GM19395 (cell line): ENCODE results near the gene KYAT1.

Experiments
- ATAC-seq: cut with Tn5 transposase; IDR thresholded peaks from one replicate; pipeline ENCODE4 v1.9.1; 2021; ENCODE audit warnings: mild to moderate bottlenecking, moderate library complexity; ENCODE audit not compliant: unreplicated experiment

Gene KYAT1

DNA sequence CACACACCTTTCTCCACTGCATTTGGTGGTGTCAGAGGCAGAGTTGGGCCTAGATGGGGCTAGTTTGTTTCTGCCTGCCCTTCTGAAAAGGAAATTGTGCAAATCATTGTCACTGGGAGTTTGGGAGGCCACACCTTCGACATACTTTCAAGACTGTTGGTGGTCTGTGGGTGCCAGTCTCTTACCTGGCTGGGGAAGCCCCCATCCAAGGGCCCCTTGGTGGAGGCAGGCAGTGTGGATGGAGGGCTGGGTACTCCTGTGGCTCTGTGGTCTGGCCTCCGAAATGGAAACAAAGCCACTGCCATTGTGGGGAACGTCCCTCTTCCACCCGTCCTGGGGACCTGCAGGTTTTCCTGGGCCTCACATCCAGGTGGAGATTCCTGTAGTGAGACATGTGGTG lies 28.1 kb upstream of the KYAT1 start:
- no peak for ATAC-seq

DNA sequence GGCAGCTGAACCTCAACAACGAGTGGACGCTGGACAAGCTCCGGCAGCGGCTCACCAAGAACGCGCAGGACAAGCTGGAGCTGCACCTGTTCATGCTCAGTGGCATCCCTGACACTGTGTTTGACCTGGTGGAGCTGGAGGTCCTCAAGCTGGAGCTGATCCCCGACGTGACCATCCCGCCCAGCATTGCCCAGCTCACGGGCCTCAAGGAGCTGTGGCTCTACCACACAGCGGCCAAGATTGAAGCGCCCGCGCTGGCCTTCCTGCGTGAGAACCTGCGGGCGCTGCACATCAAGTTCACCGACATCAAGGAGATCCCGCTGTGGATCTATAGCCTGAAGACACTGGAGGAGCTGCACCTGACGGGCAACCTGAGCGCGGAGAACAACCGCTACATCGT lies 26.6 kb upstream of the KYAT1 start:
- no peak for ATAC-seq

DNA sequence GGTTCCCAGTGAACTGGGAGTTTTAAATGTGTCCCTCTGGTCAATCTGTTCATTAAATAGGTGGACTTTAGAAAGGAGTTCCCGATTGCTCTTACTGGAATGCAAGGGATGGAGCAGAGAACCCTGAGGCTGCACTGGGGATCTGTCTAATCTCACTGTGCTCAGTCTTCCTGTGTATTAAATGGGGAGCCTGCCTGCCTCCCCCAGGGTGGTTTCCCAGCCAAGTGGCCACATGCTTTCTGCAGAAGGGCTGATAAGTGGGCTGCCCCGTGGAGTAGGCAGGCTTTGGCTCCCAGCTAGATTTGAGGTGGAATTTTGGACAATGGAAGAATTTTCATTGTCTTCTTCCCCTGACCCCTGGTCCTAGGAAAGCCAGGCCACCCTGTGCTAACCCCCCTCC lies 25.0 kb upstream of the KYAT1 start:
- ATAC-seq: no peak

DNA sequence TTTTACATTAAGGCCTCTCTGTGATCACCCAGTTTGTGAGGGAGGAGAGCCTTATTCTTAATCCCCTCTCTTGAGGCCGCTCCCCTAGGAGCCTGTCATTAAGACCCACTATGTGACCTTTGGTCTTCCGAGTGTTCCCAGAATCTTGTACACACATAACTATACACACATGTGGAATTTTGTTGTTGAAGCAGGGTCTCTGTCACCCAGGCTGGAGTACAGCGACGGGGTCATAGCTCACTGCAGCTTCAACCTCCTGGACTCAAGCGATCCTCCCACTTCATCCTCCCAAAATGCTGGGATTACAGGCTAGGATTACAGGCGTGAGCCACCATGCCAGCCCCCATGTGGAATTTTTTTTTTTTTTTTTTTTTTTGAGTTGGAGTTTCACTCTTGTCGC lies 24.2 kb upstream of the KYAT1 start:
- ATAC-seq: no peak

DNA sequence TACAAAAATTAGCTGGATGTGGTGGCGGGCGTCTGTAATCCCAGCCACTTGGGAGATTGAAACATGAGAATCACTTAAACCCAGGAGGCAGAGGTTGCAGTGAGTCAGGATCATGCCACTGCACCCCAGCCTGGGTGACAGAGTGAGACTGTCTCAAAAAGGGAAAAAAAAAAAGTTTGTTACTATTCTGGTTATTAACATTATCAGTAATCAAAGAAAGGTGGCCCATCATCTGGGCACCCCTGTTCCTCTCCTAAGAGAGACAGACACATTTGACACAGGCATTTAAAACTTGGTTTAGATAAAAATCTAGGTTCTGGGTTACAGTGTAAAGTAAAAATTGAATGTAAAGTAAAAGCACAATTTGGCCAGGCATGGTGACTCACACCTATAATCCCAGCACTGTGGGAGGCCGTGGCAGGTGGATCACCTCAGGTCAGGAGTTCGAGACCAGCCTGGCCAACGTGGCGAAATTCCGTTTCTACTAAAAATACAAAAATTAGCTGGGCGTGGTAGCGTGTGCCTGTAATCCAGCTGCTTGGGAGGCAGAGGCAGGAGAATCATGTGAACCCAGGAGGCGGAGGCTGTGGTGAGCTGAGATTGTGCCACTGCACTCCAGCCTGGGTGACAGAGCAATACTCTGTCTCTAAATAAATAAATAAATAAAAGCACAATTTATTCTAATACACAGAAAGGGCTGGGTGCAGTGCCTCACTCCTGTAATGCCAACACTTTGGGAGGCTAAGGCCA lies 22.3 kb upstream of the KYAT1 start:
- ATAC-seq: no peak

DNA sequence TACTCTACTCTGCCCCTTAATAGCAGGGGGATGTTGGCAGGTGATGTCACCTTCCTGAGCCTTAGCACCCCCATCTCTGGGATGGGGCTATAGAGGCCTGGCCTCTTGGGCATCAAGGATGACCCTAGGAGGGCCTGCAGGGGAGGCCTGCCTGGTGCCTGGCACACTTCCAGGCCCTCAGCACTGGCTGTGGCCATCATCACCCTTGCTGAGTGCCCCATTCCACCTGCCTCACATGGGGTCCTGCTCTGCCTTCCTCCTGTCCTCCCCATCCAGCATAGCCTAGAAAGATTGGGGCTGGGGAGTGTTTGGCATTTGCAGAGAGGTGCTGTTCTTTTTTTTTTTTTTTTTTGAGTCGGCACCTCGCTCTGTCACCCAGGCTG lies 21.3 kb upstream of the KYAT1 start:
- ATAC-seq: no peak

DNA sequence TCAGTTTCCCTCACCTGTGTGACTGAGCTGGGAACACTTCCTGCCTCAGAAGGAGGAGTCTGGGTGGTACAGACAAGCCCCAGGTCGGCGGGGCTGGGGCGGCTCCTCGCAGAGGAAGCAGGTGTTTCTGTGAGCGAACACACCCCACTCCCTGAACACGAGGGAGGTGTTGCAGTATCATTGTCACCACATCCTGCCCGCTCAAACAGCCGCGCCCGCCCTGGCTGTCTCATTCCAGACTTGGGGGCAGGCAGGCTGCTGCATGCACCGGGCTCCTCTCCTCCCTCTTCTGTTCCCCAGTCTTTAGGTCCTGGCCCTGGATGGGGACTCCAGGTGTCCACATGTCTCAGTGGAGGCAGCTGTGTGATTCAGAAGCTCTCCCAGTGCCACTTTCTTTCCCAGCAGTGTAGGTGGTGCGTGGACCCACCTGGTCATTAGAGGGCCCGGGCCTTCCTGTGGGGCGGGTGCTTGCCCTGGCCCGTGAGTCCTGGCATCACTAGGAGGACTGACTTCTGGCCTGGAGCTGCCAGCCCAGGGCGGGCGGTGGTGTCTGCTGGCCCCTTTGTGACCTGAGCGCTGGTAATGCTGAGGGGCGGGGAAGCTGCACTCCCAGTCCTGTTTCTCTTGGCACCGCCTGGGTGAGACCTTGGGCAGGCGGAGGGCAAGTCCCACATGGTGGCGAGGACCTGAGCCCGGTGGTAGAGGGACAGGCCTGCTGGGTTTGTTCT lies 20.8 kb upstream of the KYAT1 start:
- peak; percentile 81 for ATAC-seq

DNA sequence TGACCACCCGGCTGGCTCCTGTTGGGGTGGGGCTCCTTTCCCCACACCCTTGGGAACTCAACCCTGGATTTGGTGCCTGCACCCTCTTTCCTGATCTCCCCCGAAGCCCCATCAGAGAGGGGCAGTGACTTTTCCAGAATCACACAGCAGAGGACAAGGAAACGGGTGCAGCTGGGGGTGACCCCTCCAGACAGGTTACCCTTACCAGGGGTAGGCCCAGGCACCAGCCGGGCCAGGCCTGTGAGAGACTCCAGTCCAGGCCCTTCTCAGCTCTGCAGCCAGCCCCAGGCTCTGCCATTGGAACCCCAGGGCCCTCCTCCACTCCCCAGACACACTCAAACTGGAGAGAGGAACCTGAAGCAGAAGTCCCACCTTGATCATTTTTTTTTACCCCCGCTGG lies 20.1 kb upstream of the KYAT1 start:
- peak; percentile 19 for ATAC-seq

DNA sequence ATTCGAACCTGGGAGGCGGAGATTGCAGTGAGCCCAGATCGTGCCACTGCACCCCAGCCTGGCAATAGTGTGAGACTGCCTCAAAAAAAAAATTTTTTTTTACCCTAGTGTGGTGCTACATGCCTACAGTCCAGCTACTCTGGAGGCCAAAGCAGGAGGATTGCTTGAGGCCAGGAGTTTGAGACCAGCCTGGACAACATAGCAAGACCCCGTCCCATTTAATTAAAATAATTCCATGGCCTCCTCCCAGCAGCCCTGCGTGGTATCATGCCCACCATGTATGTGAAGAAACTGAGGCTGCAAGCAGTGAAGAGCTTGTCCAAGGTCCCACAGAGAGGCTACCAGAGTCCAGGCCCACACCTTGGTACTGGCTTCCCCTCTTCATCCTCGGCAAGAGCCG lies 19.6 kb upstream of the KYAT1 start:
- ATAC-seq: no peak

DNA sequence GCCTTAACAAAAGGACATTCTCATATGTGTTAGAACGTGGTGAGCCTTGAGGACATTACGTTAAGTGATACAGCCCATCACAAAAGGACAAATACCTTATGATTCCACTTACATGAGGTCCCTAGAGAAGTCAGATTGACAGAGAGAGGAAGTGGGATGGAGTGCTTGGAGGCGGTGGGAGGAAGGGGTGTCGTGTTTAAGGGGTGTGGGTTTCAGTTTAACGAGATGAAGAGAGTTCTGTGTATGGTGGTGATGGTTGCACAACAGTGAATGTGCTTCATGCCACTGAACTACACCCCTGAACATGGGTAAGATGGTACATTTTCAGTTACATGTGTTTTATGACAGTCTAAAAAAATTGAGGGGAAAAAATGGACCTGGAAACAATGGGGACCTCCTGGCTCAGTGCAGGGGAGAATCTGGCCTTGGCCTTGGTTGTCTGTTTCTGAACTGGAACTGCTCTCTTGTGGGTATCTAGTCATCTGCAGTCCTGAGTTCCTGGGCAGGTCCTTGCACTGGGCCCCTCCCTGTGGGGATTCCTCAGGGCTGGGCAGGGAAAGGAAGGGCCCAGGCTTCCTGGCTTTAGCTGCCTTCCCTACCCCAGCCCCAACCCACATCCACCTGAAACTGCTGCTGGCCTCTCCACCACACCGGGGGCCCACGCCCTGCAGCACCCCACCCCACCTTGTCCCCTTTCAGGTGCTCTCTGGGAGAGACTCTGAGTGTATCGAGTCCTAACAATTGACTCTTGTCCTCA lies 18.0 kb upstream of the KYAT1 start:
- no peak for ATAC-seq

DNA sequence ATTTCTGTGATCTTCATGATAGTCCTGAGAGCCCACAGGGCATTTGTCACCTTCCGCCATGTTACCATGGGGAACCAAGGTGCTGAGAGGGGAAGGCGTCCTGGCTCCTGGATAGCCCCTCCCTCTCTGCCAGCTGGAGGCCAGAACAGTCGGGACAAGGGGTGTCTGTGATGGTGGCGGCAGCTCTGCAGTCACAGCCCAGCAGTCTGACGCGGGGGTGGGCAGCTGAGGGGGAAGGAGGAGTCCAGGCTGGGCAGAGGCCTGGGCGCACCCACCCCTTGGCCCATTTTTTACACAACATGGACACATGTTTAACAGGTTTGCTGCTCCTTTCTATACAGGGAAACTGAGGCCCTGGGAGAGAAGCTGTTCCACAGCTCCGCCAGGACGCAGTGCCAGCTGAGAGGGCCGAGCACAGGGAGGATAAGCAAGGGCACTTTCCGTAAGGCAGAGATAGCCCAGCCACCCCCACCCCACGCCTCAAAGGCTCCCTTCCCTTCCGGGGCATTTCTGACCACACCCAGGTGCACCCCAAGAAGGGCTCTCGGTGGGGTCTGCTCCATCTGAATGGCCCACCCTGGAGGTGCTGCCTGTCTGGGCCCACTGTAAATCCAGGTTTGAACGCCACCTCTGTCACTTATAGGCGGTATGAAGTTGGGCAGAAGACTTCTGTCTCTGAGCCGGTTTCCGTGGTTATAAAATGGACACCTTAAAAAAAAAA lies 17.3 kb upstream of the KYAT1 start:
- ATAC-seq: no peak

DNA sequence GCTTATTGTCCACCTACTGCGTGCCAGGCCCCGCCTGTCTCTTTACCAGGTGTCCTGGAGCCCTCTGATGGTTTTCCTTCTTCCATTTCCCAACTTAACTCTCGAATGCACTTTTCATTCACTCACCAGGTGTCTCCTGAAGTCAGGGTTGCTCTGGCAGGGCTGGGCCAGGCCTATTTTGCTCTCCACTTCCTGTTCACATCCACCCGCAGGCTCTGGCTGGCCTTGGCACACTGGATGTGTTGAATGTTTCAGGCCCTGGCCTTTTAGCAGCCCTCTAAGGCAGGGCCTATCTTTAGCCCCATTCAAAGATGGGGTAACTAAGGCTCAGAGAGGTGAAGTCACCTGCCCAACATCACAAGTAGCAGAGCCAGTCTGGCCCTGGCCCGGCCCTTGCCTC lies 16.6 kb upstream of the KYAT1 start:
- no peak for ATAC-seq

DNA sequence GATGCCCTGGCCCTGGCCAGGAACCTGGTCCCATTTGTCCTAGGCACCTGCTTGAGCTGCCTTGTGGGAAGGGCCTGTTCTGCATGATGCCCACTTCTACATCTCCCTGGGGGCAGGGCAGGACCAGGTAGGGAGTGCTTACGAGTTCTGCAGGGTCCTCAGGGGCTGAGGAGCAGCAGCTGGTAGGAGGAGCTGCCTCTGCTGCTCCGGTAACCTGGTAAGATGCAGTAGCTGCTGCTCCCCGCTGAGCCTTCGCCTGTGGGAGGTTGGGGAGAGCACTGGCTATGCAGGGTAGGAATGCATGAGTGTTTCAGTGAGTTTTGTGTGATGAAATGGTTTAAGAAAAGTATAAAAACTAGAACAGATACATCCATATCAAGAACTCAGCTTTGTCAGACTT lies 13.8 kb upstream of the KYAT1 start:
- no peak for ATAC-seq

DNA sequence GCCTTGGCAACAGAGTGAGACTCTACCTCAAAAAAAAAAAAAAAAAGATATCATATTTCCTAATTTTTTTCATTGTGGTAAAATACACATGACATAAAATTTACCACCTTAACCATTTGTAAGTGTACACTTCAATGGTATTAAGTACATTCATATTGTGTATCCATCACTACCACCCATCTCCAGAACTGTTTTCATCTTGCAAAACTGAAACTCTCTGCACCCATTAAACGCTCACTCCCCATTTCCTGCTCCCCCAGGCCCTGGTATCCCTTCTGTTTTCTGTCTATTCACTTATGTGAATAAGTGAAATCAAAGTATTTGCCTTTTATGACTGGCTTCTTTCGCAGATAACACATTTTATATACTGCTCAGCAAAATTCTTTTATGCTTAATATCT lies 13.0 kb upstream of the KYAT1 start:
- ATAC-seq: no peak

DNA sequence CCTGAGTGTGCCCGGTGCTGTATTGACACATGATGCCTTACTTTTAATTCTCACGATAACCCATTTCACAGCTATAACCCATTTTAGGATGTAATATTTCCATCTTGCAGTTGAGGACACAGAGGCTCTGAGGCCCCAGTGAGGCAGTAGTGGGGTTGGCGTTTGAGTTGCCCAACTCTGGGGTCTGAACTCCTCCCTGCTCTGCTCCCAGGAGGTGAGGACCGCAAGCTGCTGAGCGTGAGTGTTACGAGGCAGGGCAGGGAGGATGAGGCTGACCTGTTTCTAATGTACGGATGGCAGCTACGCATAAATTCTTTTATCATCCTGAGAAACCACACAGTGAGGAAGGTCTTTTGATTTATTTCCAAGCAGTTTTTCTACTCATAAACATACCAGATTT lies 11.6 kb upstream of the KYAT1 start:
- ATAC-seq: no peak

DNA sequence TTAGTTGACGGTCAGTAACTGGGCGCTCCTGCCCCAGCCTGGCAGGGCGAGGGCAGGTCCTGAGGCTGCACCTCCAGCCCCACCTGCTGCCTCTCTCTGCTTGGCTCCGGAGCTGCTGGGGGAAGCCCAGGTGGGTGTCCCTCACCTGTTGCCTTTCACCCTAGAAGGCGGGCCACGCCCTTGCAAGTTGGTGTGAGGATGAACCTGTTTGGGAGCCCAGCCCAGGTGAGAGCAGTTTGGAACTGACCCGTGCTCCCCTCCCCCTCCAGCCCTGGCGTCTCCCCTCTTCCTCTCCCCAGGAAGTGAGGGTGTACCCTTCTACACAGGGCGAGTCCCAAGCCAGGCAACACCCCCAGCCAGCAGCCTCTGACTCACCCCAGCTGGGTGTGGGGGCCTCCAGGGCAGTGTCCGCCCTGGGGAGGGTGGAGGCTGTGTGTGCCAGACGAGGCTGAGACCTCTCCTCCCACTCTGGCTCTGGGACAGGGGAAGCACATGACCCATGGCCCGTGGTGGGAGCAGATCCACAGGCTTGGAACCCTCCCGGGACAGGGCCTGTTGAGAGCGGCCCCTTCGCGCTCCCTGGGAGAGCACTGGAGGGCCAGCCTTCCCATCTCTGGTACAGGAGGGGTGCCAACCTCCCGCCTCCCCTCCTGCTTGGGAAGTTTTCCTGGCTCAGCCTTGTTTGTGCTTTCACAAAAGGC lies 10.6 kb upstream of the KYAT1 start:
- ATAC-seq: no peak

DNA sequence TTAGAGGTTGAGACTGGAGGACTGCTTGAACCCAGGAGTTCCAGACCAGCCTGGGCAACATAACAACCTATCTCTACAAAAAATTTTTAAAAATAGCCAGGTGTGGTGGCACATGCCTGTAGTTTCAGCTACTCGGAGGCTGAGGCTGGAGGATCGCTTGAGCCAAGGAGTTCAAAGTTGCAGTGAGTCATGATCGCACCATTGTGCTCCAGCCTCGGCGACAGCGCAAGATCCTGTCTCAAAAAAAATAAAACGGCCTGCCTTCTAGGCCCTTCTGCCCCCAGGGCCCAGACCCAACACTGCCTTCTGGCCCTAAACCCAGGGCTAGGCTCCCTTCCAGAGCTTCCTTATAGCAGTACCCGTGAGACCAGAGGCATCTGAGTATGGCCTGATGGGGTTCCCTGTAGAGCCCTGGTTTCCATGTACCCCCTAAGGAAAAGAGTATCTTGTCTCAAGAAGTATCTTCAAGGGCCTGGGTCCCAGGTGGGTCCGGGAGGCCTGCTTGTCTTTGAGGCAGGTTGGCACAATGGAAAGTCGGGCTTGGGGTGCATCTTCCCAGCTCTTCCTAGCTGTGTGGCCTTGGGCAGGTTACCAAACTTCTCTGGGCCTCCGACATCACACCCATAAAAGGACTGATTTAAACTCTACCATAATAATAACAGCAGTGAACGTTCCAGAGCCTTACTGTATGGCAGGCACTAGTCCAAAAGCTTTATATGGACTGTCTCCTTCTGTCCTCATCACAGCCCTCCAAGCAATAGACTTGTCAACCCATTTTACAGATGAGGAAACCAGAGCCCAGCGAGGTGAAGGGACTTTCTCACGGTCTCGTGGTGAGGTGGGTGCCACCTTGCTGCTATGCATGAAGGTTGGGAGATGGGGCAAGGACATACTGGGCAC lies 9.8 kb upstream of the KYAT1 start:
- no peak for ATAC-seq

DNA sequence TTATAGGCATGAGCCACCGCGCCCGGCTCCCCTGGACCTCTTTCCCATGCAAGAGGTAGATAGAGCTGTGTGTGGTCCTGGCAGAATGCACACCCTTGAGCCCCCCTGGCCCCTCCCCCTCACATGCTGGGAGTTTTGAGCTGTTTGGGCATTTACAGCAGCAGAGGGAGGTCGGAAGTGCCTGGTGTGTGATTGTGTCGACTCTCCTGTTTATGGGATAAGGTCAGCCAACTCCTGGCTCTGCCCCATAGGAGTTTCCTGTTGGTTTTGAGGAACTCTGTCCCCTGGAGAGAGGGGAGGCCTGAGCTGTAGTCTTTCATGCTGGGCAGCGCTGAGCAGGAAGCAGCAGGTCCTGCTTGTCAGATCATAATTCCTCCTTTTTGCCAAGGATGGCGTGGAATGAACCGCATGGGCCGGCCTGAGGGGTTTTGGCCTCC lies 6.2 kb upstream of the KYAT1 start:
- ATAC-seq: no peak

DNA sequence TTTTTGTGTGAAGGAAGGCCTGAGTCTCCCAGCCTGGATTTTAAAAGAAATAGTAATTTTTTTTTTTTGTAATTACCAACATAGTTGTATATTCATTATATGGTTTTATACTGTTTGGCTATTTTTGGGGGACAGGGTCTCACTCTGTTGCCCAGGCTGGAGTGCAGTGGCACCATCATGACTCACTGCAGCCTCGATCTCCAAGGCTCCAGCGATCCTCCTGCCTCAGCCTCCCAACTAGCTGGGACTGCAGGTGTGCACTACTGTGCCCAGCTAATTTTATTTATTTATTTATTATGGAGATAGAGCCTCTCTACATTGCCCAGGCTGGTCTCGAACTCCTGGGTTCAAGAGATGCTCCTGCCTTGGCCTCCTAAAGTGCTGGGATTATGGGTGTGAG lies 5.3 kb upstream of the KYAT1 start:
- no peak for ATAC-seq
